Head of caudate nucleus (tissue), 42 donors: ENCODE results near the gene AGAP5.
"Not testable (repeated sequence)": the region's sequence is repeated elsewhere in the genome, so short reads cannot be mapped to it uniquely, and the experiment has no call there.

Experiments
- DNase-seq, 42 donors: peaks; one replicate each; pipeline versions ENCODE4 v3.0.0 to v3.0.0-alpha.2; 2020 to 2021; ENCODE audit warnings: mixed read lengths in 7 of 42
- intact Hi-C: fragments of 100-400 bp; cut with DNase I; formaldehyde crosslinking; loops from one replicate; pipeline ENCODE4 v1.15.0; 2022

Gene AGAP5

GRCh38 chr10:73716251-73716650 lies 18.3 kb upstream of the AGAP5 start:
- DNase-seq = no peak
- intact Hi-C loops = no loop called here

- intact Hi-C loops, DNase-seq: not testable (repeated sequence)
These were observed 17.6 kb upstream of the AGAP5 start for GRCh38 chr10:73715179-73716156.

- intact Hi-C loops, DNase-seq: not testable (repeated sequence)
These were observed 16.6 kb upstream of the AGAP5 start for GRCh38 chr10:73714483-73714882.

- DNase-seq, intact Hi-C loops: not testable (repeated sequence)
These were observed 16.0 kb upstream of the AGAP5 start for GRCh38 chr10:73713912-73714311.

GRCh38 chr10:73711683-73712082 lies 13.8 kb upstream of the AGAP5 start:
- intact Hi-C loops = not testable (repeated sequence)
- DNase-seq = peak in 8 of 42 donors; percentile 7 to 57 (median 27)

- intact Hi-C loops, DNase-seq: not testable (repeated sequence)
These were observed 10.2 kb upstream of the AGAP5 start for GRCh38 chr10:73708122-73708521.

GRCh38 chr10:73707628-73708027 lies 9.7 kb upstream of the AGAP5 start:
- DNase-seq, intact Hi-C loops: not testable (repeated sequence)

- intact Hi-C loops, DNase-seq: not testable (repeated sequence)
These were observed 8.6 kb upstream of the AGAP5 start for GRCh38 chr10:73706488-73706887.

GRCh38 chr10:73705506-73706072 lies 7.7 kb upstream of the AGAP5 start:
- intact Hi-C loops, DNase-seq: not testable (repeated sequence)

- DNase-seq, intact Hi-C loops: not testable (repeated sequence)
These were observed 6.0 kb upstream of the AGAP5 start for GRCh38 chr10:73703924-73704323.

- intact Hi-C loops, DNase-seq: not testable (repeated sequence)
These were observed 910 bp upstream of the AGAP5 start for GRCh38 chr10:73698819-73699218.

- intact Hi-C loops, DNase-seq: not testable (repeated sequence)
These were observed 2.6 kb downstream of the AGAP5 start for GRCh38 chr10:73695302-73695701.

- intact Hi-C loops, DNase-seq: not testable (repeated sequence)
These were observed 7.2 kb downstream of the AGAP5 start for GRCh38 chr10:73690755-73691154.

- intact Hi-C loops, DNase-seq: not testable (repeated sequence)
These were observed 8.3 kb downstream of the AGAP5 start for GRCh38 chr10:73689596-73689995.

GRCh38 chr10:73687641-73688040 lies 10.3 kb downstream of the AGAP5 start:
- DNase-seq, intact Hi-C loops: not testable (repeated sequence)

- DNase-seq, intact Hi-C loops: not testable (repeated sequence)
These were observed 23.4 kb downstream of the AGAP5 start for GRCh38 chr10:73674546-73674945.

- intact Hi-C loops, DNase-seq: not testable (repeated sequence)
These were observed 29.5 kb downstream of the AGAP5 start for GRCh38 chr10:73668378-73668777.

- intact Hi-C loops, DNase-seq: not testable (repeated sequence)
These were observed 31.6 kb downstream of the AGAP5 start for GRCh38 chr10:73666153-73666809.

GRCh38 chr10:73665581-73665980 lies 32.3 kb downstream of the AGAP5 start:
- intact Hi-C loops, DNase-seq: not testable (repeated sequence)
